Keratinocyte (primary cell): ENCODE measurements around the gene UCN3. TPM values are rescaled to one million over a fixed set of nuclear protein-coding genes. Genes with fewer than 3 reads are reported as not detected.

Source experiments
- DNase-seq: peaks from one replicate; pipeline ENCODE4 v3.0.0-alpha.2; 2011; ENCODE audit warnings: low read depth, missing footprints, low spot score
- FAIRE-seq: peaks from 2 replicates; lab custom pipeline; 2011; peaks lifted over from hg19 to GRCh38; lab: Jason Lieb, UNC
- H2AFZ ChIP-seq: 2 replicates; pipeline ENCODE4 v1.6.0; 2012; ENCODE audit warnings: low read length, control low read depth, inconsistent platforms; ENCODE audit not compliant: control insufficient read depth
- H3K27ac ChIP-seq: 2 replicates; pipeline ENCODE4 v1.5.1; 2011; ENCODE audit warnings: low read length; ENCODE audit not compliant: control insufficient read depth, insufficient read depth
- H3K27me3 ChIP-seq: 3 replicates; pipeline ENCODE4 v1.6.0; 2011; ENCODE audit warnings: low read length; ENCODE audit not compliant: control insufficient read depth, insufficient read depth; ENCODE audit errors: extremely low read depth
- H3K36me3 ChIP-seq, 2 experiments: 2 replicates in 1 of 2; 3 replicates in 1 of 2; pipeline ENCODE4 v1.5.1; 2011; ENCODE audit warnings: low read length in 2 of 2, mild to moderate bottlenecking in 1 of 2; ENCODE audit not compliant: control insufficient read depth in 2 of 2, insufficient read depth in 2 of 2; ENCODE audit errors: extremely low read depth in 1 of 2
- H3K4me1 ChIP-seq: 3 replicates; pipeline ENCODE4 v1.5.1; 2011; ENCODE audit warnings: low read length; ENCODE audit not compliant: control insufficient read depth, insufficient read depth; ENCODE audit errors: extremely low read depth
- H3K4me2 ChIP-seq: 3 replicates; pipeline ENCODE4 v1.6.0; 2011; ENCODE audit warnings: low read depth, low read length; ENCODE audit not compliant: control insufficient read depth, insufficient read depth; ENCODE audit errors: extremely low read depth
- H3K4me3 ChIP-seq, 3 experiments: fragments of 200-600 bp in 1 of 3; sonication (generic) in 1 of 3; 2 replicates in 2 of 3; 3 replicates in 1 of 3; pipeline ENCODE4 v1.5.1; 2011 to 2016; ENCODE audit warnings: low read length in 3 of 3, mild to moderate bottlenecking in 3 of 3, control low read depth in 2 of 3, inconsistent platforms in 1 of 3, low read depth in 1 of 3, mixed read lengths in 1 of 3, mixed run types in 1 of 3, moderate library complexity in 1 of 3; ENCODE audit not compliant: control insufficient read depth in 2 of 3, insufficient read depth in 2 of 3; ENCODE audit errors: extremely low read depth in 1 of 3
- H3K79me2 ChIP-seq: 2 replicates; pipeline ENCODE4 v1.6.0; 2012; ENCODE audit warnings: low read length; ENCODE audit not compliant: control insufficient read depth, insufficient read depth
- H3K9ac ChIP-seq: 3 replicates; pipeline ENCODE4 v1.6.0; 2011; ENCODE audit warnings: low read length; ENCODE audit not compliant: control insufficient read depth, insufficient read depth; ENCODE audit errors: extremely low read depth
- H3K9me1 ChIP-seq: 3 replicates; pipeline ENCODE4 v1.6.0; 2011; ENCODE audit warnings: low read length; ENCODE audit not compliant: control insufficient read depth, insufficient read depth; ENCODE audit errors: extremely low read depth
- H3K9me3 ChIP-seq: 2 replicates; pipeline ENCODE4 v1.5.1; 2012; ENCODE audit warnings: low read depth, low read length; ENCODE audit not compliant: control insufficient read depth
- H4K20me1 ChIP-seq: 3 replicates; pipeline ENCODE4 v1.6.0; 2011; ENCODE audit warnings: low read length; ENCODE audit not compliant: control insufficient read depth, insufficient read depth; ENCODE audit errors: extremely low read depth
- CTCF ChIP-seq, 3 experiments: IDR thresholded peaks in 1 of 3; conservative IDR thresholded peaks in 1 of 3; optimal IDR thresholded peaks in 1 of 3; 2 replicates in 2 of 3; 3 replicates in 1 of 3; pipeline versions ENCODE3 to v1.5.1; 2011; ENCODE audit warnings: low read length in 3 of 3, mild to moderate bottlenecking in 3 of 3, moderate library complexity in 2 of 3, control low read depth in 1 of 3, inconsistent platforms in 1 of 3; ENCODE audit not compliant: insufficient read depth in 2 of 3; ENCODE audit errors: extremely low read depth in 1 of 3
- EZH2 ChIP-seq: IDR thresholded peaks from one replicate; pipeline ENCODE4 v1.6.1; 2012; ENCODE audit warnings: inconsistent platforms, mild to moderate bottlenecking, low read length, moderate library complexity
- dilution Hi-C: fragments of 300-500 bp; cut with MboI; formaldehyde crosslinking; loops from one replicate; pipeline ENCODE4 v1.7.0; 2020; ENCODE audit warnings: low sequenced_read_pairs; ENCODE audit not compliant: extremely low pct_ligation_motif_present
- polyA plus RNA-seq, 5 experiments: library from polyadenylated mRNA; depleted of rRNA in 3 of 5; stranded (reverse) in 3 of 5; stranded (forward) in 1 of 5; unstranded in 1 of 5; fragments of >200 nt; gene quantifications; 1 replicate in 1 of 5; 2 replicates in 3 of 5; 3 replicates in 1 of 5; pipeline versions ENCODE4 v1.2.1 to v1.2.3, GENCODE V29; 2011 to 2012; ENCODE audit warnings: missing spikeins in 2 of 5, low read depth in 1 of 5, low replicate concordance in 1 of 5

Gene UCN3
- polyA plus RNA-seq, 1 donor (not counting 4 experiments of a cell fraction or from before 2014, with no cell fraction given): not detected

- H3K79me2 ChIP-seq: no peaks in the 10 kb centered on the region
- H3K9ac ChIP-seq: no peak overlapping the region
- no peak overlapping the region for H3K27ac ChIP-seq
- dilution Hi-C loops: no loop called here
- no peak overlapping the region for H3K4me2 ChIP-seq
- no peaks in the 10 kb centered on the region for H4K20me1 ChIP-seq
- no peak overlapping the region for H2AFZ ChIP-seq
- H3K36me3 ChIP-seq: no peaks in the 10 kb centered on the region
- no peaks in the 10 kb centered on the region for H3K9me1 ChIP-seq
- FAIRE-seq: no peak
- no peak for DNase-seq
- TF ChIP-seq EZH2 (no peak), CTCF (optimal IDR thresholded peaks at IDR 0.05 in 1 of 3, IDR thresholded peaks at IDR 0.05 in 1 of 3, conservative IDR thresholded peaks at IDR 0.05 in 1 of 3; ENCODE audit: extremely low read depth in 1 of 3, insufficient read depth in 2 of 3, low read length in 3 of 3) (no peak)
- H3K27me3 ChIP-seq: peaks cover 5% of the 10 kb centered on the region
- H3K9me3 ChIP-seq: no peaks in the 10 kb centered on the region
- no peaks in the 10 kb centered on the region for H3K4me1 ChIP-seq
- no peak overlapping the region for H3K4me3 ChIP-seq
Observed at GRCh38 chr10:5370493-5371352, 6.0 kb downstream of the UCN3 start.

- TF ChIP-seq CTCF (optimal IDR thresholded peaks at IDR 0.05 in 1 of 3, IDR thresholded peaks at IDR 0.05 in 1 of 3, conservative IDR thresholded peaks at IDR 0.05 in 1 of 3; ENCODE audit: extremely low read depth in 1 of 3, insufficient read depth in 2 of 3, low read length in 3 of 3) (no peak), EZH2 (no peak)
- H3K9me1 ChIP-seq: no peaks in the 10 kb centered on the region
- H3K27me3 ChIP-seq: no peaks in the 10 kb centered on the region
- H3K79me2 ChIP-seq: no peaks in the 10 kb centered on the region
- no peaks in the 10 kb centered on the region for H3K9me3 ChIP-seq
- dilution Hi-C loops: no loop called here
- H3K4me3 ChIP-seq: no peak overlapping the region
- no peaks in the 10 kb centered on the region for H4K20me1 ChIP-seq
- no peak overlapping the region for H2AFZ ChIP-seq
- H3K4me1 ChIP-seq: no peaks in the 10 kb centered on the region
- no peak for FAIRE-seq
- H3K9ac ChIP-seq: no peak overlapping the region
- no peaks in the 10 kb centered on the region for H3K36me3 ChIP-seq
- no peak overlapping the region for H3K27ac ChIP-seq
- no peak for DNase-seq
- H3K4me2 ChIP-seq: no peak overlapping the region
Observed at GRCh38 chr10:5373307-5373706, 8.5 kb downstream of the UCN3 start.
